NCI-H524 (cell line): Measurements from ENCODE around the gene RUNX2.

Source experiments
- DNase-seq, 2 experiments: peaks; one replicate each; lab custom pipeline; 2025; lab: John Stamatoyannopoulos, UW

RUNX2 gene

DNA sequence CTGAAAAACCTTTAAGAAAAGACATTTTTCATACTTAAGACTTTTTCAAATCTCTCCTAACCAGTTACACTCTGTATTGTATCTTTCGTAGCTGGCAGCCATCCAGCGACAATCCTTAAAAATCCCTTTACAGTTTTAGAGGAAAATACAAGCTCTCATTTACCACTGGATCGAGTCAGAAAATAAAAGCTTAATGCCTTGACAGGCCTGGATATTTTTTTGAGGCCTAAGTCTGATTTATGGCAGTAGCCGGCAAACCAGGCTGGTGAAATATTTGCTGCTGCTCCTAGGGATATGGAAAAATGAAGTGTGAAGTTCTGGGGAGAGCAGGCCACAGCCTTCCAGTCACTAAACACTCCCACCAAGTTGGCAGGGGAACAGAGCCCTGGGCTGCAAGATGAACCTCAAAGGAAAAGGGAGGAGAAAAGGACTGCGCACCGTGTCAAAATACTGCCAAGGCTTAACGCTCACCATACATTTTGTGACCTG lies 262.6 kb downstream of the RUNX2 start:
- no peak for DNase-seq

DNA sequence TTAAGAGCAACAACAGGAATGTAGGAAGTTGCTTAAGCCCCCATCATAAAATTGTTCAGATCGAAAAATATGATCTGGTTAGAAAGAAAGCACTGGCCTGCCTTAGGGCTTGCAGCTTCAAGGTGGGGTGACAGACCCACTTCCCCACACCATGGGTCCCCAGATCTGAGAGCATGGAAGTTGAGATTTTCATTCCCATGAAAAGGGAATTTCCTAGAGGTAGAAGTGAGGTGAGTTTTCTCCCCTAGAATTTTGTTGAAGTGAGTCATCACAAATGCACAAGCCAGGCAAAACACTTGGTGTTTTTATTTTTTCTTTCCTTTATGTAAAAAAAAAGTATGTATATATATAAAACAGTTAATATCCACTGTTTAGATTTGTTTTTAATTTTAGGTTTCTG lies 263.2 kb downstream of the RUNX2 start:
- no peak for DNase-seq

DNA sequence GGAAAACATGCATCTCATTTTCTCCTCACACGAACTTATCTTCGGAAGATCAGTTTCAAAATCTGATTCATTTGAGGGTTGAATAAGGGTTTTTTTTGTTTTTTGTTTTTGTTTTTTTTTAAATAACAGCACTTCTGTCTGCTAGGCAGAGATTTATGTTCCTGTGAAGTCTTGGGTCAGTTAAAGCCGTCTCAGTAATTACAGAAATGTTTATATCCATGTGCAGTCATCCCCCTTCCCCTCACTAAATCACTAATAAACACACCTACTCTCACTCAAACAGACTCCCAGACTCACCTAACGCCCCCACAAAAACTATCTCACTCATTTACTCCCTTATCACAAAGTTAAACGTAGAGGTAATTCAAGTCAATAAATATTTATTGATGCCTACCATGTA lies 263.8 kb downstream of the RUNX2 start:
- no peak for DNase-seq

DNA sequence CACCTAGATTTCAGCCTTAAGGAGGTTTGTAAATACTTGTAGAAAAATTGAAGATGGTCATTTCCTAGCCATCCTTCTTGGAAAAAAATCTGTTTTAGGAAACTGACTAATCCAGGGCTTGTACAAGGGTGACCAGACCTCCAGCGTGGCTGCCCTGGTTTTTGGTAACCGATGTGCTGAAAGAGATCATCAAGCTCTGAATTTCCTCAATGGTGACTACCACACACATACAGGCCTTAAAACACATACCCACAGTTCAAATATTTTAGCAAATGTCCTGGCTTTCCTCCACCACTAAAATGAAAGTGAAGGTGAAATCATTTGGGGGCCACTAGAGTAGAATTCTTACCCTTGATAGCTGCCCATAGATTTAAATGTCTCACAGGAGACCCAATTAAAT lies 264.9 kb downstream of the RUNX2 start:
- DNase-seq = no peak

DNA sequence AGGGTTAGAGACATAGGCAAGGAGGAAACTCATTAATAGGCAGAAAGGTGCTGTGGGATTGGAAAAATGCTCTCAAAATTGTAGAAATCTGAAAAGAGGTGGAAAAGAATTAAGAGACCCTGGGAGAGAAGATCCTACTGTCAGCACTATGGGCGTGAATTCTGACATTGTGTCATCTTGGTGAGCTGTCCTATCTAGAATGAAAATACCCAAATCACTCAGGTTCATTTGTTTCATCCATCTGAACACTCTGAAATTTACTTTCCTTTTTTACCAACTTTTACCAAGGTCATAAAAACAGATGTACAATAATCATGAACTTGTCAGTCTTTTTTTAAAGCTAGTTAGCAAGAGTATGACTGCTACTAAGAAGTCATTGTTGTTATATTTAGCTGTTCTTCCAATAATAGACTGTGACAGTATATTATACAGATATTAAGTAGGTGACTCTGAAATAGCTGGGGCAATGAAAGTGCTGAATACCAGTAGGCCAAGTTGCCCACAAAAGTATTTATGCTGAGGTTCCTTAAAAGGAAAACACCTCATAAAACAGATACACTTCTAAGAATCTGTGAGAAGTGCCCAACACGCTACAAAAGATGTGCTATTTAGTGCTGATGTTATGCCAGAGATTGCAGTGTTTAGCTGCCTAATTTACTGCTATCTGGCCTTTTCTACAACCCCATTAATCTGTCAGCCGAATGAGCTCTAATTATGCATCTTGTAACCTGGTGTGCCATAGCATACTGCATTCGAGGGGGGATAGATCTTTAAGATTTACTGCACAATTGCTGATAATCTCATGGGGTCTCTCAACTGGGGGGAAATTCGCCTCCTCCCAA lies 267.1 kb downstream of the RUNX2 start:
- DNase-seq = no peak

DNA sequence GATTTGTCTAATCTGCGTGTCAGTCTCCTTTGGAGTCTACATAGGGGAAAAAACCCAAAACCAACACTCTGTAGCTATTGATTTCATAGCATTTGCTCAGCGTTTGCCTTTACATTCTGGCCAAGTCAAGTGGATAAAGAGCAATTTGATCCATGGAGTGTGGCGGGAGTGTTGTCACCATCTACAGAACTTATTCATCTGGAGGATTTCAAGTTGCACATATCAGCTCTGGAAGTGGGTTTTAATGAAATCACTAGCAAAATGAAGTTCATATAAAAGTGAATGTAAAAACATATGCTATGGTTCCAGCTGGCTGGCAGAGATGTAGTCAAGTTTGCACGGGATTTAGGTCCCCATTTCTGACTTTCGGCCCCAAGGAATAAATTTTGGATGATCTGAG lies 269.3 kb downstream of the RUNX2 start:
- no peak for DNase-seq

DNA sequence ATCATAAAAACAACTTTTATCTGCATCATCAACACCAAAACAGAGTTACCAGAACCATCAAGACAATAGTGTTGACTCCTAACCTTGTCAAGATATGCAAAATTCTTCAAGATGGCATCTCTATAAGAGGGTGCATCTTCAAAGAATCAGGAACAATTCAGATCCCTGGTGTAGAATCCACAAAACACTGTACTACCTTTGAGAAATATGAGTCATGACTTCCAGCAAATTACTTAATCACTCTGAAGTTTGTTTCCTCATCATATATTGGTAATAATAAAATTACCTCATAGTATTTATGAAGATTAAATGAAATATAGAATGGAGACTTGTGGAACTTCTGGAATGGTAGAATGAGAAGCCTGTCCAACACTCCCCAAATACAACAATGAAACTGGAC lies 270.9 kb downstream of the RUNX2 start:
- no peak for DNase-seq

DNA sequence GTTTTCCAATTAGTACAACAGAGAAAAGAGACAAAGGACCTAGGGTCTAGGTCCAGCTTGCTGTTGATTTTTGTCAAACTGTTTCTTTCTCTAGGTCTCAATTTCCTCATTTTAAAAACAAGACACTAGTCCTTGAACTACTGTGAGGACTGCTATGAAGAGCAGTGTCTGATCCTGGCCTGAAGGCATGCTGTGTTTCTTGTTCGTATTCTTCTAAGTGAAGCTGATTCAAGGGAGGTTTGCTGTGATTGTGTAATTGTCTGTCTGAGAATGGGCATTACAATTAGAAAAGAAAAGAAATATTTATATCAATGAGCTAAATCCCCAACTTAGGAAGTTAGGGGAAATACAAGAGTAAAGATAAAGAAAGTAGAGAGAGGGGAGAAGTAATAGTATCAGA lies 277.8 kb downstream of the RUNX2 start:
- DNase-seq = no peak

DNA sequence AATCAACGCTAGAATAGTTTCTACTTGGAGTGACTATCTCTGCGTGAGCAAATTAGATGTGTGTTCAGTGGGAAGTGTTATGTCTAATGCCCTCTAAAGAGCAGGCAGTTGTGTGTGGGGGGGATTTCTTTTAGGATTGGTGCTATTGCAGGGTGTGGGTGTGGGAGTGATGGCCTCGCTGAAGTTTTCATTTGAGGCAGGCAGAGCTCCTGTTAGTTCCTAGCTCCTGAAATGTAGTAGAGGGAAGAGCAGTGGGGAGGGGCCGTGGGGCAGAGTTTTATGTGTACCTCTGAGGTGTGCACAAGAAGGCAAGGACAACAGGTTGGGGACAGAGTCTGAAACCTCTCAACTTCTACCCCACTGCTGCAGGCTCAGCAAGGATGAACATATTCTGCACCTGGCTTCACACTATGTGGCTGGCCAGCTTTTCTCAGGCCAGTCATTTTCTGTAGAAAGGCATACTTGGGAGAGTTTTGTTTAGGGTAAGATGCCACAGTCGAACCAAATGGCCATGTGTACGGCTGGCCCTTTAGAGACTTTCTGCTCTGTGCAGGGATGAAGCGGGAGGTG lies 278.8 kb downstream of the RUNX2 start:
- no peak for DNase-seq

DNA sequence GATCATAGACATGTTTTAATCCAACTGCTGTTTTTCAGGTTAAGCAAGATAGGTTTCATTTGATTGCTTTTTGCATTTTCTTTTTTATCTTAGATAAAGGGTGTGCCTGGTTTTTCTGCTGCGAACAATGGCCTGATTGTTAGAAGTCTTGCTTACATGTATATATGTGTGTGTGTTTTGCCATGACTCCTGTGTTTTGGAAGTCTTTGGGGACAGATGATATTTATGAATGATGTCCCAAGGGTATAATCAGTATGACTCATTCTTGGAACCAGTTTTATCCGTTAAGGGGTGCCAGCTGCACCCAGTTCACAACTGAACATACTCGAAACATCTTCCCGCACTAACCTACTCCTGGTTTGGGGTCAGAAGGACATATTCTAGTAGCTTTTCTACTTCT lies 279.7 kb downstream of the RUNX2 start:
- DNase-seq = peak in 1 of 2 experiments; percentile 41

DNA sequence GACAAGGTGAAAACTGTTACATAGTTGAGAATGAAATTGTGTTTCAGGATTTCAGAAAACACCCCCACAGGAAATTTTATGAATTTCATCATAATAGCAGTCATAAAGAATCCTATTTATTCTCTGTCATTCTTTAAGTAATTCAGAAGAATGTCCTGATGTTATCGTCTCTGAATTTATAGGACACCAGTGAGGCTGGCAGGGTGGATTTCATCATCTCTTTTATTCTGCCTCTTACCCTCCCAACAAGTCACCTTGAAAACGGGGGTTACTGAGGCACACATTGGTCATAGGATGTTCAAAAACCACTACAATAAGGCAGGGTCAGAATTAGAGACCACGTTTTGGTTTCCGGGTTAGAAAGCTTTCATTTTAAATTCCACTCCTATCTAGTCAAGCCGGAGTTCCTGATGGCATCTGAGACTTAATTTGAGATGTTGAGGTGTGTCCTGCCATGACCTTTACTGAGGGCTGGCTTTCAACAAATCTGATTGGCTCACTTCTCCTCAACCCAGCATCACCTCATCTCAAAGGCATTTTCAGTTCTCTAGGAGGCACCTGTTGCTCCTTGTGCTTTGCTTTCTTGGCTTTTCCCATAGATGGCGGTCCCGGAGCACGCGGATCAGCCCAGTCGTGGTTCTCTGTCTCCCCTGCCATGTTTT lies 280.3 kb downstream of the RUNX2 start:
- DNase-seq = no peak

DNA sequence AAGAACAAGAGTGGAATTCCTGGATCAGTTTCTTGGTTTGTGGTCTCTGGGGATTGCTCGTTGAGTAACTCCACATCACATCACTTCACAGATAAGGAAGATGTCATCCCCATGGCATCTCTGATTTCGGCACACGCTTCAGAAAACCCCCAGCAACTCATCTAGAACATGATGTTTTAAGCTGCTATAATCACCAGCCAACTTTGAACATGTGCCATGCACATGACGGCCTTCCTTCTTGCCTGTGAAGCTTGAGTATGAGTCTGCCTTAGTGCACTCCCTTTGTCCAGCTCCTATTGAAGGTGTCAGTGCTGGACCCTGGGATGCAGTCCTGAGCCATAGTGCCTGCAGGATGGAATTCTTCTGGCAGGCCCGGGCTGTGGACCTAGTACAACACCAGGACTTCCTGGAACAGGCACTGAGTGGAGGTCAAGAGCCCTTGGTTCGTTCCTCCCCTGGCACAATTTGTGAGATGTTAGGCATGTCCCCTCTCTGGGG lies 281.1 kb downstream of the RUNX2 start:
- DNase-seq = no peak

DNA sequence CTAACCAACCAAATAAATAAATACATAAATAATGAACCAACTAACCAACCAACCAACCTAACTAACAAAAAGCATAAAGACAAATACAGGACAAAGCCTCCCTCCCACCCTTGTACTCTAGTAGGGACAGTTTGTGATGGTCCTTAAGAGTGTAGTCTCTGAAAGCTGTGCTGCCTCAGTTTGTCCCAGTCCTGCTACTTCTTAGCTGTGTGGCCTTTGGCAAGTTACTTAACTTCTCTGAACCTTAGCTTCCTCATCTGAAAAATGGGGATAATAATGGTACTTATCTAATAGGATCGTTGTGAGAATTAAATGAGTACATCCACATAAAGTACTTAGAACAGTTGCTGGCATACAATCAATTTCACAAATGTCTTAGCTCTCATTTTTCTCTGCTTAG lies 282.2 kb downstream of the RUNX2 start:
- no peak for DNase-seq

DNA sequence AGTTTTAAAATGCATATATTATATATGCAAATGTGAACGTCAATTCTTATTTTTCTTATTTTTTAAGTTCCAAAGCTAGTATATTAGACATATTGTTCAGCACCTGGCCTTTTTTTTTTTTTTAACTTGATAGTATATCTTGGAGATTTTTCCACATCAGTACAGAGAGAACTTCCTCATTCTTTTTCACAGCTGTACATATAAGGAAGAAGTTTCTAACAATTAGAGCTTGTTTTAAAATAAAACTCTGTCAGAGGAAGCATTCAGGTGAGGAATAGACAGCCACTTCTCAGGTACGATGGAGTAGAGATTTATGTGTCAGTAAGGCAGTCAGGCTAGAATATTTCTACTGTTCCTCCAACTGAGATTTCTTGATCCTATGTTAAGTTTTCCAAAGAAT lies 282.7 kb downstream of the RUNX2 start:
- DNase-seq = no peak

DNA sequence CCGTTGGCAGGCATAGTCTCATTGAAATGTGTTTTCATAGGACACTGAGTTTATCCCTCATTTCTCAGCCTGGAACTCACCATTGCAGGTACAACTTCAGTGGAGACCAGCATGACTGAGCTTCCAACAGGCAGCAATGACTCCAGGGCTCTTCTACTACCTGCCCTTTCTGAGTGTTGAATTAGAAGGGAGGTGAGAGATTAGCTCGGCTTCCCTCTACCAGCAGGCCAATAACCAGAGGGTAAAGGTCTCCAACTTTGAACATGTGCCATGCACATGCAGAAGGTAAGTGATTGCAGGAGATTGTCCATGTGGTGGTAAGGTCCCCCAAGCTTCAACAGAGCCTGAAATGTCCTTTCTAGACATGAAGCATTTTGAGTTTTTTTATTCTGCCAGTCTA lies 283.4 kb downstream of the RUNX2 start:
- DNase-seq = no peak

DNA sequence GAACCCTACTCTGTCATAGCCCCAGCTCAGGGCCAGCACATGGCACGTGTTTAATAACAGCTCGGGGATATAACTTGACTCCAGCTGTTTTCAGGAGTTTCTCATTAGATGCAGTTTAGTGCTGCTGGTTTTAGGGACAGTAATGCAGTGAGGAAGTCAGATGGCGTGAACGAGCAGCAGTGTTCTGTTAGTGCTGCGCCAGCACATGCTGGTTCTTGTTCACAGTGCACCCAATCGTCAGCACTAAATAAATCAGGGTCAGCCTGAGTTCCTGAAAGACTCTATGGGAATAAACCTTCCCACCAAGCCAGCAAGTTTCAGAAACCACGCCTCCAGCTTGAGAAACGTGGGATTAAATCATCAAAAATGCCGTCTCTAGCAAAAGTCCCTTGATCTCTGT lies 285.5 kb downstream of the RUNX2 start:
- no peak for DNase-seq

DNA sequence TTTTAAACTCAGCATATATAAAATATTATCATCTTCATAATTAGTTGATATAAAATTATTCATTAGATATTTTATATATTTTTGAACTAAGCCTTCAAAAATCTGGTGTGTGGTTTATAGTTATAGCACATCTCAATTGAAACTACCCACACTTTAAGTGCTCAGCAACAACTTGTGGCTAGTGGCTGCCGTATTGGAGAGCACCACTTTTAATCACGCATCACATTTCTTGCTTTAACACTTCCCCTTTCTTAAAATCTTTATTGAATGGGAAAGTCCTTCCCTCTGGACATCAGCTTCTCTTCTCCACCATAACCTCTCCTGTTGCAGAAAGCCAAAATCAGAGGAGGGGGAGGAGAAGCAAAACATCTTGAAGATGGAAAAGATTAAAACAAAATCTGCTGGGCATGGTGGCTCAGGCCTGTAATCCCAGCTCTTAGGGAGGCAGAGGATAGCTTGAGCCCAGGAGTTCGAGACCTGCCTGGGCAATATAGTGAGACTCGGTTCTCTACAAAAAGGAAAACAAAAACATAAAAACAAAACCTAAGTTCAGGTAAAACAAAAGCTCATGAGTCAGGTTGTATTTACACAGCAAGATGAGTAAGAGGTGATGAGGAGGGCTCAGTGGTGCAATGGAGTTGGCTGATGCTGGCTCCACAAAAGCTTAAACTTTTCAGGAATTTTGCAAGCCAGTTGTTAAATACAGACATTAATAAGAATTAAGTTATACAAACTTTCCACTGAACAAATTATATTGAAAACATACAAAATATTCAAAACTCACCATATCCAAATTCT lies 286.6 kb downstream of the RUNX2 start:
- no peak for DNase-seq

DNA sequence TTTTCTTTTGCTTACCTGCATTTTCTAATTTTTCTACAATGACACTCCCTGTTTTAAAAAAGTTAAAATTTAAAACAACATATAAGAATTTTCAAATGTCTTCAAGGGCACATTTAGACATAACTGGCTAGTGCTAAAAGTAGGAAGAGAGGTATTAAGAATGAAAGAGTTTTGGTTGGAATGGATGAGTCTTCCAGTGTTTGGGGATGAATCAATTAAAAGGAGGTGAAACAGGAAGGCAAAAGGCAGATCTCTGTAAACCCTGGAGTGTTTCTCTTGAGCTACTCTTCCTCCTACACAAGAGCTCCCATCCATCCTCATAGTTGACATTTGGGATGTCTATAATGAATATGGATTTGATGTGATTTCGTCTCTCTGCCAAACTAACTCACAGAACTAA lies 288.1 kb downstream of the RUNX2 start:
- no peak for DNase-seq

DNA sequence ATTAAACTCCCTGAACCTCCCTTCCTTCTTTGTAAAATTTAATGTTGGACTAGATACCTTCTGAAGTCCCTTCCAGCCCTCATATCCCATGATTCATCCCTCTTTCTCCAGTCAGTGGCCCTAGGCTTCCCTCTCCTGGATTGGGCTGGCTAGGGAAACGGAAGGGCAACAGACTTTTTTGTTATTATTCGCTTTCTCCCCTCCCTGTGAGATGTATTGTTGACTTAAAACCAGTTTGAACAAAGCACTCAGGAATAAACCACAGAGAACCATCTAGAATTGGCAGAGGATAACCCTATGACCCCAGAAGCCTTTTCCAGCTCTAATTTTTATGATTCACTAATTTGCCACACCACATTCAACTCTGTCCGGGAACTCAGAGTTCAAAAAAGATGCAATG lies 289.3 kb downstream of the RUNX2 start:
- DNase-seq = no peak

DNA sequence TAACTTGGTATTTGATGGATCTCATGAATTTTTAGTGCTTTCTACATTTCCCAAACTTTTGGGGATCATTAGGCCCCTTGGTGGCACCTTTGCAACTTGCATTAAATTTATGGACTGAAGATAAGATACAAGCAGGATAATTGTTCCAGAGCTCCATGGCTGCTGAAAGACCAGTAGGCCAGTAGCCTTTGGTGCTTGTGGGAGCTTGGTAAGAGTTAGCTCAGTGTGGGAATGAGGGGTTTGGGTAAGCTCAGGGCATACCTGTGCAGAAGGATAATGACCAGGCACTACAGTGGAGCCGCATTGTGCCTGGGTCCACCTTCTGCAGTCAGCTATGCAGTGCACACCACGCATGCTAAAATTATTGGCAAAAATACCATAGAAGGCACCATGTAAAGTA lies 290.1 kb downstream of the RUNX2 start:
- no peak for DNase-seq

DNA sequence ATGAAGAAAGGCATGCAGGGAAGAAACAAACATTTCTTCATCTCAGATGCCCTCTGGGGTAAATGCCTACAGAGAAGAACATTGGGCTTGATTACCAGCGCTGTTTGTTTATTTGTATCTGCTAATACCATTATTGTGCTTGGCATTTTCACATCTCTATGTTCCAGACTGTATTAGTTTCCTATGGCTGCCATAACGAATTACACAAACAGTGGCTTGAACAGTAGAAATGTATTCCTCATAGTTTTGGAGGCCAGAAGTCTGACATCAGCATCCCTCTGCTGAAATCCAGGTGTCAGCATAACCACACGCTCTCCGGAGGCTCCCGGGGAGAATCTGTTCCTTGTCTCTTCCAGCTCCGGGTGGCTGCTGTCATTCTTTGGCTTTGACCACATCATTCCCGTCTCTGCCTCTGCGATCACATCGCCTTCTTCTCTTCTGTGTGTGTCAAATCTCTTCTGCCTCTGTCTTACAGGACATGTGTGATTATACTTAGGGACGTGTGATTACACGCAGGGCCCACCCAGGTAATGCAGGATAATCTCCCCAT lies 291.2 kb downstream of the RUNX2 start:
- no peak for DNase-seq

DNA sequence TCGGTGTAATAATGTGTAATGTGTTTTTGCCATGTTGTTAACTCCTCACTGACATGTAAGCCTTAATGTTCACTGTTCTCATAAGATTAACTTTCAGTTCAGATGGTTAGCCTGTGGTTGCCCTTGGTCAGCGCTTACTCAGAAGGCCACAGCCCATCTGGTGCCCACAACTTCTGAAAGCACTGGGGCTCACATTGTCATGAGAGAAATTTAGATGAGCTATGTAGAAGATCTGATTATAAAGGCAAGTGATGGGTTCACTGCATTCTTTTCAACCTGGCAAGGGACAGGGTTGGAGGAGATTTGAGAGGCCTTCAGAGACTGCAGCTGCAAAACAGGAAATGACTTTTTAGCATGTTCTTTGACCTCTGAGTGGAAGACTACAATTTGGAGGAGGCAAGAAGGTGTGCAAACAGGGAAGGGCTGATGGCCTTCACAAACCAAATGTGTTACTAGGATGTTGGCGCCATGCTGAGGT lies 291.9 kb downstream of the RUNX2 start:
- no peak for DNase-seq
